Stimulated activated CD4-positive, alpha-beta T cell treated with anti-CD3 and anti-CD28 coated beads, Interleukin-1b, Interleukin-23, amount 100 ng/mL, for 24 hours (primary cell): ENCODE results near the gene SNAPC4.

Source experiments
- DNase-seq, 4 experiments: peaks; one replicate each; pipeline ENCODE4 v3.0.0-alpha.2; 2020; ENCODE audit warnings: low read depth in 4 of 4, low spot score in 1 of 4

Gene SNAPC4

GRCh38 chr9:136400038-136400834, at the start of gene SNAPC4:
SNAPC4 (minus strand) TSS chr9:136400170; CDS start chr9:136398428, 1,742 bp downstream.
- peak; percentile 66 to 84 (median 78) for DNase-seq

- DNase-seq = no peak
Measured at GRCh38 chr9:136448655-136449054, 48.7 kb upstream of the SNAPC4 start.

GRCh38 chr9:136447173-136447778, 47.3 kb upstream of the SNAPC4 start:
- DNase-seq = no peak

GRCh38 chr9:136445799-136446198, 45.8 kb upstream of the SNAPC4 start:
- DNase-seq = no peak

- DNase-seq = no peak
Measured at GRCh38 chr9:136444102-136444501, 44.1 kb upstream of the SNAPC4 start.

GRCh38 chr9:136443687-136444086, 43.7 kb upstream of the SNAPC4 start:
- no peak for DNase-seq

- DNase-seq = no peak
Measured at GRCh38 chr9:136443087-136443486, 43.1 kb upstream of the SNAPC4 start.

- no peak for DNase-seq
Measured at GRCh38 chr9:136442265-136442664, 42.3 kb upstream of the SNAPC4 start.

GRCh38 chr9:136441681-136442245, 41.8 kb upstream of the SNAPC4 start:
- DNase-seq = no peak

- DNase-seq = no peak
Measured at GRCh38 chr9:136441191-136441680, 41.3 kb upstream of the SNAPC4 start.

- DNase-seq = peak; percentile 60 to 81 (median 74)
Measured at GRCh38 chr9:136439481-136440408, 39.8 kb upstream of the SNAPC4 start, which contains the start of gene INPP5E. INPP5E (minus strand) TSS chr9:136439845; CDS start chr9:136439419, 426 bp downstream.

GRCh38 chr9:136438548-136439480, 38.8 kb upstream of the SNAPC4 start:
- peak; percentile 16 to 54 (median 38) for DNase-seq

- no peak for DNase-seq
Measured at GRCh38 chr9:136437839-136438547, 38.0 kb upstream of the SNAPC4 start.

- no peak for DNase-seq
Measured at GRCh38 chr9:136437430-136437829, 37.5 kb upstream of the SNAPC4 start.

- DNase-seq = no peak
Measured at GRCh38 chr9:136436055-136436634, 36.2 kb upstream of the SNAPC4 start.

GRCh38 chr9:136434580-136435169, 34.7 kb upstream of the SNAPC4 start:
- DNase-seq = no peak

- DNase-seq = no peak
Measured at GRCh38 chr9:136433849-136434579, 34.0 kb upstream of the SNAPC4 start.
